GM23338 (cell line): ENCODE measurements around the gene EXOC3L2. TPM values are rescaled to one million over a fixed set of nuclear protein-coding genes. Genes with fewer than 3 reads are reported as not detected.

Experiments used
- ATAC-seq: fragments of 200-7000 bp; cut with Tn5 transposase; 3 replicates; pipeline ENCODE4 v1.9.1; 2020
- DNase-seq: peaks from one replicate; pipeline ENCODE4 v3.0.0-alpha.2; 2015; ENCODE audit warnings: low spot score
- H2AFZ ChIP-seq: fragments of 200-600 bp; sonication (generic); 2 replicates; pipeline ENCODE4 v1.8.0; 2016; ENCODE audit warnings: antibody characterized with exemption, mild to moderate bottlenecking, moderate library complexity
- H3F3A ChIP-seq: fragments of 200-600 bp; sonication (generic); replicated peaks from 2 replicates; pipeline ENCODE4 v1.8.0; 2017; ENCODE audit warnings: antibody characterized with exemption, mixed run types, low read depth
- H3K27ac ChIP-seq: fragments of 200-600 bp; sonication (generic); 2 replicates; pipeline ENCODE4 v1.6.1; 2016; ENCODE audit warnings: low read depth
- H3K27me3 ChIP-seq: fragments of 200-600 bp; sonication (generic); 2 replicates; pipeline ENCODE4 v1.8.0; 2016; ENCODE audit warnings: mild to moderate bottlenecking, mixed run types, moderate library complexity; ENCODE audit not compliant: insufficient read depth
- H3K36me3 ChIP-seq: fragments of 200-600 bp; sonication (generic); 2 replicates; pipeline ENCODE4 v1.8.0; 2016; ENCODE audit warnings: mild to moderate bottlenecking; ENCODE audit not compliant: insufficient read depth
- H3K4me1 ChIP-seq: fragments of 200-600 bp; sonication (generic); 2 replicates; pipeline ENCODE4 v1.8.0; 2016; ENCODE audit warnings: mild to moderate bottlenecking, moderate library complexity; ENCODE audit not compliant: insufficient read depth
- H3K4me2 ChIP-seq: fragments of 200-600 bp; sonication (generic); 2 replicates; pipeline ENCODE4 v1.7.1; 2017; ENCODE audit warnings: mixed run types
- H3K4me3 ChIP-seq: fragments of 200-600 bp; sonication (generic); 2 replicates; pipeline ENCODE4 v1.6.1; 2016; ENCODE audit warnings: mixed run types
- H3K79me2 ChIP-seq: fragments of 200-600 bp; sonication (generic); replicated peaks from 2 replicates; pipeline ENCODE4 v1.8.0; 2017; ENCODE audit warnings: mild to moderate bottlenecking; ENCODE audit not compliant: insufficient read depth
- H3K9me2 ChIP-seq: fragments of 200-600 bp; sonication (generic); 2 replicates; pipeline ENCODE4 v1.8.0; 2017; ENCODE audit not compliant: insufficient read depth
- H4K20me1 ChIP-seq: fragments of 200-600 bp; sonication (generic); replicated peaks from 2 replicates; pipeline ENCODE4 v1.8.0; 2017; ENCODE audit warnings: mild to moderate bottlenecking; ENCODE audit not compliant: insufficient read depth
- H3K27ac Mint-ChIP-seq: 2 replicates; pipeline ENCODE4 v1.8.0; 2020; ENCODE audit warnings: inconsistent platforms, mild to moderate bottlenecking, moderate library complexity, mixed read lengths
- H3K27me3 Mint-ChIP-seq: 3 replicates; pipeline ENCODE4 v1.8.0; 2022; ENCODE audit warnings: low read depth, mild to moderate bottlenecking, moderate library complexity, mixed read lengths, inconsistent platforms; ENCODE audit not compliant: insufficient read depth, poor library complexity
- H3K36me3 Mint-ChIP-seq: 3 replicates; pipeline ENCODE4 v1.8.0; 2021; ENCODE audit warnings: low read depth, mild to moderate bottlenecking, inconsistent platforms, moderate library complexity, mixed read lengths
- H3K4me1 Mint-ChIP-seq: 3 replicates; pipeline ENCODE4 v1.8.0; 2020; ENCODE audit warnings: mild to moderate bottlenecking, inconsistent platforms, mixed read lengths
- H3K4me3 Mint-ChIP-seq: 3 replicates; pipeline ENCODE4 v1.8.0; 2021; ENCODE audit warnings: moderate library complexity, mild to moderate bottlenecking, inconsistent platforms, mixed read lengths
- H3K9me3 Mint-ChIP-seq: 3 replicates; pipeline ENCODE4 v1.8.0; 2020; ENCODE audit warnings: moderate library complexity, mild to moderate bottlenecking, inconsistent platforms, mixed read lengths
- CREB1 ChIP-seq: fragments of 250-450 bp; sonication (Bioruptor Pico); IDR thresholded peaks from 2 replicates; pipeline ENCODE4 v1.5.0; 2020; ENCODE audit warnings: low read depth, mild to moderate bottlenecking, moderate library complexity
- CTCF ChIP-seq, 2 experiments: fragments of 200-600 bp in 1 of 2; sonication (generic) in 1 of 2; conservative IDR thresholded peaks; 2 replicates each; pipeline versions ENCODE4 v1.5.1 to v1.6.1; 2016 to 2017; ENCODE audit warnings: antibody characterized with exemption in 2 of 2, low read depth in 2 of 2, mild to moderate bottlenecking in 2 of 2, moderate library complexity in 1 of 2
- ETS1 ChIP-seq: IDR thresholded peaks from 2 replicates; pipeline ENCODE4 v1.6.1; 2016; ENCODE audit warnings: antibody characterized with exemption
- EZH2 ChIP-seq: fragments of 200-600 bp; sonication (generic); IDR thresholded peaks from one replicate; pipeline ENCODE4 v1.8.0; 2017; ENCODE audit warnings: antibody characterized with exemption, mild to moderate bottlenecking, low read depth; ENCODE audit not compliant: unreplicated experiment
- EZH2phosphoT487 ChIP-seq: fragments of 200-600 bp; sonication (generic); IDR thresholded peaks from one replicate; pipeline ENCODE4 v1.8.1; 2018; ENCODE audit warnings: antibody characterized with exemption; ENCODE audit not compliant: unreplicated experiment
- JUNB ChIP-seq: IDR thresholded peaks from one replicate; pipeline ENCODE4 v1.6.1; 2016; ENCODE audit warnings: antibody characterized with exemption; ENCODE audit not compliant: unreplicated experiment
- NANOG ChIP-seq: IDR thresholded peaks from 2 replicates; pipeline ENCODE4 v1.6.1; 2016; ENCODE audit warnings: antibody characterized with exemption, borderline replicate concordance
- POLR2AphosphoS5 ChIP-seq: IDR thresholded peaks from 2 replicates; pipeline ENCODE4 v1.6.1; 2016; ENCODE audit warnings: antibody characterized with exemption, low read depth
- REST ChIP-seq: IDR thresholded peaks from one replicate; pipeline ENCODE4 v1.6.1; 2018; ENCODE audit warnings: antibody characterized with exemption; ENCODE audit not compliant: unreplicated experiment
- STAT1 ChIP-seq: IDR thresholded peaks from one replicate; pipeline ENCODE4 v1.6.1; 2016; ENCODE audit warnings: antibody characterized with exemption; ENCODE audit not compliant: unreplicated experiment
- ZNF114 ChIP-seq: fragments of 250-450 bp; sonication (Bioruptor Pico); IDR thresholded peaks from 2 replicates; pipeline ENCODE4 v1.5.0; 2020; ENCODE audit warnings: mild to moderate bottlenecking, moderate library complexity
- ZNF331 ChIP-seq: fragments of 250-450 bp; sonication (Bioruptor Pico); IDR thresholded peaks from 2 replicates; pipeline ENCODE4 v1.5.0; 2020; ENCODE audit warnings: low read depth, mild to moderate bottlenecking, moderate library complexity
- ZNF462 ChIP-seq: fragments of 250-450 bp; sonication (Bioruptor Pico); IDR thresholded peaks from 2 replicates; pipeline ENCODE4 v1.5.0; 2020; ENCODE audit warnings: mild to moderate bottlenecking, moderate library complexity
- polyA plus RNA-seq: library from polyadenylated mRNA; unstranded; fragments of >200 nt; fragmentation: Nextera tagmentation; extraction: Ambion mirVana; gene quantifications from 2 replicates; pipeline ENCODE4 v1.2.1, GENCODE V29; 2016
- total RNA-seq: library from RNA; depleted of rRNA; stranded (reverse); fragments of >200 nt; shearing (Covaris generic); gene quantifications from 2 replicates; pipeline ENCODE4 v1.2.3, GENCODE V29; 2014

EXOC3L2 gene
- total and polyA plus RNA-seq, 2 experiments from 2014 or later = 2.8 to 3.2 TPM

- no peak overlapping the region for H3K27ac Mint-ChIP-seq
- no peaks in the 10 kb centered on the region for H3K27me3 ChIP-seq
- no peak for TF ChIP-seq STAT1
- no peak for TF ChIP-seq ZNF331 (CRISPR knock-in tag)
- no peak for TF ChIP-seq NANOG
- TF ChIP-seq ZNF462 (CRISPR knock-in tag) = no peak
- TF ChIP-seq EZH2phosphoT487 = no peak
- no peak for TF ChIP-seq CTCF (conservative IDR thresholded peaks at IDR 0.05; ENCODE audit: low read depth in 2 of 2)
- no peak for TF ChIP-seq POLR2AphosphoS5
- no peak for TF ChIP-seq JUNB
- no peak for TF ChIP-seq ZNF114 (CRISPR knock-in tag)
- no peak for TF ChIP-seq REST
- no peak for TF ChIP-seq ETS1
- TF ChIP-seq EZH2 = no peak
- no peak for TF ChIP-seq CREB1 (CRISPR knock-in tag)
- H3K36me3 ChIP-seq = peaks cover 12% of the 10 kb centered on the region
- peaks cover 5% of the 10 kb centered on the region for H3K27me3 Mint-ChIP-seq
- no peak overlapping the region for H3K27ac ChIP-seq
- peaks cover 18% of the 10 kb centered on the region for H3K36me3 Mint-ChIP-seq
- H3K4me3 Mint-ChIP-seq = no peak overlapping the region
- H3F3A ChIP-seq = no peaks in the 10 kb centered on the region
- H4K20me1 ChIP-seq = no peaks in the 10 kb centered on the region; the same call in 1 of the 2 replicates
- H3K9me2 ChIP-seq = no peaks in the 10 kb centered on the region
- ATAC-seq = no peak
- H3K4me3 ChIP-seq = no peak overlapping the region
- DNase-seq = no peak
- no peaks in the 10 kb centered on the region for H3K79me2 ChIP-seq
- H3K4me1 ChIP-seq = no peaks in the 10 kb centered on the region
- no peak overlapping the region for H3K4me2 ChIP-seq
- H3K9me3 Mint-ChIP-seq = peaks cover 2% of the 10 kb centered on the region; the same call in 1 of the 3 replicates
- no peak overlapping the region for H2AFZ ChIP-seq
- no peaks in the 10 kb centered on the region; the same call in 2 of the 3 replicates for H3K4me1 Mint-ChIP-seq
Measured at GRCh38 chr19:45278087-45278486, 32.9 kb upstream of the EXOC3L2 start.
